GM12878 (cell line): ENCODE results near the gene AP1S3. TPM values are rescaled to one million over a fixed set of nuclear protein-coding genes. Genes with fewer than 3 reads are reported as not detected.

Experiments used
- ATAC-seq: fragments of 200-7000 bp; cut with Tn5 transposase; 3 replicates; pipeline ENCODE4 v1.9.1; 2020; ENCODE audit warnings: mild to moderate bottlenecking, moderate library complexity
- BruUV-seq: library from RNA; stranded (reverse); fragments of 400-500 nt; replicated peaks from 2 replicates; lab custom pipeline; 2021; lab: Mats Ljungman, UMichigan
- CTCF ChIA-PET: fragments of 300-600 bp; sonication (Branson Sonifier 250); formaldehyde crosslinking; extraction: SDS; loops from one replicate; lab custom pipeline; 2021; ENCODE audit warnings: inconsistent platforms; lab: Yijun Ruan, JAX
- POLR2A ChIA-PET: fragments of 350-600 bp; formaldehyde crosslinking; extraction: SDS; loops from one replicate; lab custom pipeline; 2021; ENCODE audit warnings: inconsistent platforms; lab: Charles Lee
- RAD21 ChIA-PET: fragments of 300-600 bp; sonication (Branson Sonifier 250); formaldehyde crosslinking; loops from one replicate; lab custom pipeline; 2023; ENCODE audit warnings: antibody characterized with exemption; ENCODE audit not compliant: unreplicated experiment; lab: Charles Lee
- SMC1A ChIA-PET: fragments of 300-600 bp; sonication (Branson Sonifier 250); formaldehyde crosslinking; loops from one replicate; lab custom pipeline; 2023; ENCODE audit not compliant: unreplicated experiment, uncharacterized antibody; lab: Charles Lee
- DNase-seq: peaks from one replicate; pipeline ENCODE4 v3.0.0-alpha.2; 2011; ENCODE audit warnings: low read depth, low spot score
- FAIRE-seq: peaks from 3 replicates; lab custom pipeline; 2011; peaks lifted over from hg19 to GRCh38; lab: Jason Lieb, UNC
- H2AFZ ChIP-seq: 2 replicates; pipeline ENCODE4 v1.6.0; 2011; ENCODE audit warnings: low read depth, low read length, control low read depth; ENCODE audit not compliant: control insufficient read depth
- H3K27ac ChIP-seq: 2 replicates; pipeline ENCODE4 v1.5.1; 2011; ENCODE audit warnings: control low read depth; ENCODE audit not compliant: control insufficient read depth, insufficient read depth
- H3K27me3 ChIP-seq, 2 experiments: replicated peaks in 1 of 2; 2 replicates each; pipeline versions ENCODE4 v1.6.0 to v1.6.1; 2011; ENCODE audit warnings: low read length in 1 of 2; ENCODE audit not compliant: control insufficient read depth in 2 of 2, insufficient read depth in 2 of 2
- H3K36me3 ChIP-seq, 2 experiments: 2 replicates each; pipeline ENCODE4 v1.5.1; 2011; ENCODE audit warnings: low read length in 1 of 2; ENCODE audit not compliant: control insufficient read depth in 2 of 2, insufficient read depth in 2 of 2
- H3K4me1 ChIP-seq: 2 replicates; pipeline ENCODE4 v1.6.1; 2011; ENCODE audit warnings: mild to moderate bottlenecking, low read length, moderate library complexity, mixed read lengths; ENCODE audit not compliant: control insufficient read depth, insufficient read depth
- H3K4me2 ChIP-seq: 2 replicates; pipeline ENCODE4 v1.6.0; 2011; ENCODE audit warnings: control low read depth; ENCODE audit not compliant: control insufficient read depth, insufficient read depth
- H3K4me3 ChIP-seq: fragments of 200-600 bp; sonication (generic); 2 replicates; pipeline ENCODE4 v1.5.1; 2016
- H3K79me2 ChIP-seq: 2 replicates; pipeline ENCODE4 v1.6.0; 2011; ENCODE audit warnings: low read length; ENCODE audit not compliant: control insufficient read depth, insufficient read depth
- H3K9ac ChIP-seq: 2 replicates; pipeline ENCODE4 v1.8.0; 2011; ENCODE audit warnings: low read length, control low read depth, mixed read lengths; ENCODE audit not compliant: control insufficient read depth, insufficient read depth
- H3K9me3 ChIP-seq: replicated peaks from 3 replicates; pipeline ENCODE4 v1.5.1; 2011; ENCODE audit warnings: mild to moderate bottlenecking, low read length; ENCODE audit not compliant: control insufficient read depth, insufficient read depth
- H4K20me1 ChIP-seq: 2 replicates; pipeline ENCODE4 v1.6.0; 2011; ENCODE audit not compliant: control insufficient read depth, insufficient read depth
- CBX5 ChIP-seq: sonication (generic); IDR thresholded peaks from 2 replicates; pipeline ENCODE4 v1.6.1; 2016; ENCODE audit warnings: low read depth, moderate library complexity, mild to moderate bottlenecking, inconsistent platforms
- CEBPB ChIP-seq, 2 experiments: fragments of 150-350 bp in 1 of 2; IDR thresholded peaks; 2 replicates each; pipeline ENCODE4 v1.6.1; 2012 to 2014; ENCODE audit warnings: low read depth in 2 of 2, low read length in 2 of 2, borderline replicate concordance in 1 of 2, inconsistent platforms in 1 of 2
- EED ChIP-seq: sonication (generic); IDR thresholded peaks from 2 replicates; pipeline ENCODE4 v1.6.1; 2016; ENCODE audit warnings: antibody characterized with exemption, low read depth
- POLR2AphosphoS5 ChIP-seq: IDR thresholded peaks from 2 replicates; pipeline ENCODE4 v1.6.1; 2011; ENCODE audit warnings: mild to moderate bottlenecking, low read length, inconsistent platforms
- SMC3 ChIP-seq: IDR thresholded peaks from 2 replicates; pipeline ENCODE4 v1.6.1; 2011; ENCODE audit warnings: low read length, improper control_type of control experiment, borderline replicate concordance
- SP1 ChIP-seq: IDR thresholded peaks from one replicate; pipeline ENCODE4 v1.6.1; 2011; ENCODE audit warnings: low read depth, low read length
- STAT1 ChIP-seq: fragments of 450-650 bp; conservative IDR thresholded peaks from 2 replicates; pipeline ENCODE4 v1.6.1; 2014; ENCODE audit warnings: antibody characterized with exemption, mild to moderate bottlenecking
- ZNF24 ChIP-seq: fragments of 450-650 bp; IDR thresholded peaks from 2 replicates; pipeline ENCODE4 v1.6.1; 2017; ENCODE audit warnings: antibody characterized with exemption, mild to moderate bottlenecking
- WGBS: methylation state at CpG from one replicate; pipeline ENCODE4 v1.1.6; 2016; ENCODE audit warnings: low lambda C conversion rate; ENCODE audit not compliant: insufficient replicate concordance, insufficient coverage; ENCODE audit errors: missing lambda C conversion rate; 5-methylcytosine and 5-hydroxymethylcytosine counted together
- in situ Hi-C: fragments of 300-500 bp; cut with MboI; formaldehyde crosslinking; loops from 9 replicates; pipeline ENCODE4 v1.14.3; 2018; ENCODE audit warnings: mixed read lengths
- intact Hi-C: fragments of 100-400 bp; cut with micrococcal nuclease; formaldehyde crosslinking; loops from one replicate; pipeline ENCODE4 v1.14.2; 2022; ENCODE audit not compliant: unreplicated experiment
- polyA plus RNA-seq, 11 experiments: library from polyadenylated mRNA; depleted of rRNA in 4 of 11; unstranded in 6 of 11; stranded (reverse) in 5 of 11; fragments of >200 nt; fragmentation: Nextera tagmentation in 4 of 11; fragmentation: Illumina TruSeq in 1 of 11; extraction: Ambion mirVana in 4 of 11; extraction: Trizol in 1 of 11; gene quantifications; 1 replicate in 1 of 11; 2 replicates in 10 of 11; pipeline versions ENCODE4 v1.2.1 to v1.2.3, GENCODE V29; 2011 to 2016; ENCODE audit warnings: inconsistent platforms in 2 of 11, missing spikeins in 2 of 11, low read depth in 1 of 11
- total RNA-seq, 4 experiments: library from RNA; depleted of rRNA in 3 of 4; stranded (reverse); fragments of >200 nt in 3 of 4; fragmentation: Illumina TruSeq in 1 of 4; extraction: Trizol in 1 of 4; gene quantifications; 2 replicates each; pipeline versions ENCODE4 v1.2.1 to v1.2.3, GENCODE V29; 2013 to 2021
- TF ChIP-seq, protein P1 (sequence below), 3 experiments: IDR thresholded peaks in 2 of 3; conservative IDR thresholded peaks in 1 of 3; 2 replicates each; pipeline ENCODE4 v1.5.1; 2011; ENCODE audit warnings: low read depth in 3 of 3, low read length in 3 of 3, mild to moderate bottlenecking in 3 of 3, control low read depth in 2 of 3, moderate library complexity in 2 of 3, inconsistent platforms in 1 of 3, mixed read lengths in 1 of 3; ENCODE audit not compliant: control insufficient read depth in 2 of 3, insufficient read depth in 1 of 3; ENCODE audit errors: extremely low read depth in 1 of 3

Gene AP1S3
- total and polyA plus RNA-seq, 10 of the 15 experiments (the other 5 are each of a cell fraction or from before 2014, with no cell fraction given): 2.6 to 14.3 (median 9.2) TPM

DNA sequence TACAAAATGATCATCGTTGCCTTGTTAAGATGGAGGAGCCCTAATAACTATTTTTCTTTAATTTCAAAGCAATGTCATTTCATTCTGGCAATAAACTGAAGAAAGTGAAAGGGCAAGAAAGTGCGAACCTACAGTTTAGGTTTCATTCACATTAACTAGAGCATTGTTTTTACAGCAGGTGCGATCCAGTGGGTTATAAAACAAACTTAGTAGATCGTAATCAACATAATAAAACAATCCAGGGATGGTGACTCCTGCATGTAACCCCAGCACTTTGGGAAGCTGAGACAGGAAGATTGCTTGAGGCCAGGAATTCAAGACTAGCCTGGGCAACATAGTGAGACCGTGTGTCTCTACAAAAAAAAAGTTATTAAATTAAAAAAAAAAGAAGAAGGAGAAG, 51.1 kb downstream of the AP1S3 start (continued):
- TF ChIP-seq POLR2AphosphoS5 (no peak), SP1 (no peak)

DNA sequence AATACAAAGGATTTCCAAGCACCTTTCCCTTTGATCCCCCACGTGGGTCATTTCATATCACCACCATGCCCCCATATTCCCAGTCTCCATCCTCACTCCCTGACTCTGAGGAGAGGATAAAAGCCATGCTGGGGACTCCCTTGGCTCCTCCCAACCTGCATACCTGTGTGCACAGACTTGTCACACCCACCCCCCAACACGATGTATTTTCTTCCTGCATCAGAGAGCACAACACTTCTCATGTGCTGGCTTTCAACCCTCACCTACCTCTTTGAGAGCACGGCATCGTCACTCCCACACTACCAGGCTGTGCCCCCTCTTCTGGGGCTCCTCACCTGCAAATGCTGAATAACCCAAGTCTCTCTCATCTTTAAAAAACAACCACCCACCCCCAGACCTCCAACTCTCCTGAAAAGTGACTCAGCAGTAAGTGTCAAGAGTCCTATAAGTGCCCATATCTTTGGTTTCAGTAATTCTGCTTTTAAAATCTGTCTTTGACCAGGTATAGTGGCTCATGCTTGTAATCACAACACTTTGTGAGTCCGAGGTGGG, 53.1 kb downstream of the AP1S3 start:
- in situ Hi-C loops: no loop called here
- ChIA-PET POLR2A (no interaction called here), SMC1A (interaction anchor here (1.5 kb wide), 1 partner anchor 13 kb away, joined by 3 read pairs; no protein-coding TSS in a partner anchor)
- WGBS: 96% methylated on average over 5 of the region's 5 CpGs
- peaks cover 16% of the 10 kb centered on the region for H3K4me1 ChIP-seq
- BruUV-seq: no TSS peak
- no peak overlapping the region for H3K4me3 ChIP-seq
- ATAC-seq (no peak), FAIRE-seq (no peak)
- no peak overlapping the region for H2AFZ ChIP-seq
- TF ChIP-seq, protein P1, sequence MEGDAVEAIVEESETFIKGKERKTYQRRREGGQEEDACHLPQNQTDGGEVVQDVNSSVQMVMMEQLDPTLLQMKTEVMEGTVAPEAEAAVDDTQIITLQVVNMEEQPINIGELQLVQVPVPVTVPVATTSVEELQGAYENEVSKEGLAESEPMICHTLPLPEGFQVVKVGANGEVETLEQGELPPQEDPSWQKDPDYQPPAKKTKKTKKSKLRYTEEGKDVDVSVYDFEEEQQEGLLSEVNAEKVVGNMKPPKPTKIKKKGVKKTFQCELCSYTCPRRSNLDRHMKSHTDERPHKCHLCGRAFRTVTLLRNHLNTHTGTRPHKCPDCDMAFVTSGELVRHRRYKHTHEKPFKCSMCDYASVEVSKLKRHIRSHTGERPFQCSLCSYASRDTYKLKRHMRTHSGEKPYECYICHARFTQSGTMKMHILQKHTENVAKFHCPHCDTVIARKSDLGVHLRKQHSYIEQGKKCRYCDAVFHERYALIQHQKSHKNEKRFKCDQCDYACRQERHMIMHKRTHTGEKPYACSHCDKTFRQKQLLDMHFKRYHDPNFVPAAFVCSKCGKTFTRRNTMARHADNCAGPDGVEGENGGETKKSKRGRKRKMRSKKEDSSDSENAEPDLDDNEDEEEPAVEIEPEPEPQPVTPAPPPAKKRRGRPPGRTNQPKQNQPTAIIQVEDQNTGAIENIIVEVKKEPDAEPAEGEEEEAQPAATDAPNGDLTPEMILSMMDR (IDR thresholded peaks at IDR 0.05 in 2 of 3, conservative IDR thresholded peaks at IDR 0.05 in 1 of 3; ENCODE audit: control insufficient read depth in 2 of 3, extremely low read depth in 1 of 3, insufficient read depth in 1 of 3, low read depth in 3 of 3, low read length in 3 of 3): no peak
- TF ChIP-seq EED (no peak), STAT1 (no peak), ZNF24 (no peak), SMC3 (no peak), CBX5 (no peak), CEBPB (IDR thresholded peaks at IDR 0.05; ENCODE audit: borderline replicate concordance in 1 of 2, low read depth in 2 of 2, low read length in 2 of 2) (no peak)
- TF ChIP-seq, all 136 proteins: peak for 0
- Histone ChIP-seq H3K36me3 (no peaks in the 10 kb centered on the region), H3K9ac (no peak overlapping the region), H3K9me3 (no peaks in the 10 kb centered on the region), H3K4me2 (no peak overlapping the region), H3K79me2 (peaks cover 3% of the 10 kb centered on the region), H3K27me3 (no peaks in the 10 kb centered on the region), H4K20me1 (no peaks in the 10 kb centered on the region), H3K27ac (no peak overlapping the region)
- CTCF ChIA-PET: interaction anchor here (1.4 kb wide), 1 partner anchor 14 kb away, joined by 3 read pairs; no protein-coding TSS in a partner anchor
- intact Hi-C loops: loop anchor here (5.0 kb wide), 1 partner anchor 178 kb away; no protein-coding TSS in a partner anchor
- DNase-seq: no peak
- RAD21 ChIA-PET: no interaction called here
